Measurements from ENCODE around the gene NDRG2.

Gene NDRG2

DNA sequence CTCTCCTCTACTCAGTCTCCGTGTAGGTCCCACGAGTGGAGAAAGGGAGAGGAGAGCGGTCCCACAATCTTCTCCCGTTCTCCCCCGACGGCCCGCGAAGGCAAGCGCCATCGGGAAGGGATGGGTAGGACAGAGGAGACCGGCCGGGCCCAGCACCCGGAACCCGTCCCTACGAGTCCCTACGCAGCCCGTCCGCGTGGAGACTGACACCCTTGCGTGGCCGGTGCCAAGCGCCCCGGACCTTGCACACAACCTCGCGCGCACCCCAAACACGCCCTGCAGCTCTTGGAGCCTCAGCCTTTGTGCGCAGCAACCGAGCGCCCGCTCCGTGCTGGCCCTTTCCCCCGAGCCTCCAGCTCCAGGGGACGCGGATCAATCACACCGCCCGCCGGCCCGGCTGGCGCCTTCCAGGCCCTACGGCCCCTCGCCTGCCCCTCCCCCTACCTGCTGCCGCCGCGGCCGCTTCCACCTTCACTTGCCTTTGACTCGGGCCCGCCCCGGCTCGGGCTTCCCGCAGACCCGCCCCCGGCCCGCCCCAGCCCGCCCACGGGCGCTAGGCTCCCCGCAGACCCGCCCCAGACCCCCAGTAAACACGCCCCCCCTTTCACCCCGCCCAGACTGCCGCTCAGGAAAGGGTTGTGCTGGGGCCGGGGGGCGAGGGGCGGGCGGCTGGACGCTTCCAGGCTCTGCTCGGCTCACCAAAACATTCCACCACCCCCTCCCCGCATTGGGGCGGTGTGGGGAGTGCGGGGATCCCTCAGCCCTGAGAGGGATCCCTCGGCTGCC is at the start of gene NDRG2:
Gene NDRG2, minus strand, starts transcription at position 477 of the 786 bp plus-strand sequence. CDS start 1,746 bp downstream, outside the sequence.
- no peak for DNase-seq (ENCODE audit: low read depth, low spot score)

DNA sequence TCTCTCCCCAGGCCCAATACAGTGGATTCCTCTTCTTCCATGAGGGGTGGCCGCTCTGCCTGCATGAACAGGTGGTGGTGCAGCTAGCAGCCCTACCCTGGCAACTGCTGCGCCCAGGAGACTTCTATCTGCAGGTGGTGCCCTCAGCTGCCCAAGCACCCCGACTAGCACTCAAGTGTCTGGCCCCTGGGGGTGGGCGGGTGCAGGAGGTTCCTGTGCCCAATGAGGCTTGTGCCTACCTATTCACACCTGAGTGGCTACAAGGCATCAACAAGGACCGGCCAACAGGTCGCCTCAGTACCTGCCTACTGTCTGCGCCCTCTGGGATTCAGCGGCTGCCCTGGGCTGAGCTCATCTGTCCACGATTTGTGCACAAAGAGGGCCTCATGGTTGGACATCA is 49.1 kb upstream of the NDRG2 start:
- no peak for DNase-seq (ENCODE audit: low read depth, low spot score)

DNA sequence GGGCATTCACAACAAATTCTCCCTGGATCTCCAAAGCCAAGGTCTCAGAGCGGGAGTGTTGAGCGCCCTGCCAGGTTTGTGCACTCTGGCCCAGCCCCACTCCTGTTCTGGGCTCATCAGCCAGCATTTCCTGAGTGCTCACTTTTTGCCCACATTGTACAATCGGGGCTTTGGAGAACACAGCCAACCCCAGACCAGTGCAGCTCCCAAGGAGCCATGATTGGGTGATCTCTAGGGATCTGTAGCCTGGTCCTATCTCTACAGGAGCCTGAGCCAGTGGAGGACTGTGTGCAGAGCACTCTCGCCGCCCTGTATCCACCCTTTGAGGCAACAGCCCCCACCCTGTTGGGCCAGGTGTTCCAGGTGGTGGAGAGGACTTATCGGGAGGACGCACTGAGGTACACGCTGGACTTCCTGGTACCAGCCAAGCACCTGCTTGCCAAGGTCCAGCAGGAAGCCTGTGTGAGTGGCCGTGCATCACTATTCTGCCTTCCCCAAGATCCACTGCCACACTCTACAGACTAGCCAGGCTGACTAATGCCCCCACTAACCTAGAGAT is 48.0 kb upstream of the NDRG2 start:
- no peak for DNase-seq (ENCODE audit: low read depth, low spot score)

DNA sequence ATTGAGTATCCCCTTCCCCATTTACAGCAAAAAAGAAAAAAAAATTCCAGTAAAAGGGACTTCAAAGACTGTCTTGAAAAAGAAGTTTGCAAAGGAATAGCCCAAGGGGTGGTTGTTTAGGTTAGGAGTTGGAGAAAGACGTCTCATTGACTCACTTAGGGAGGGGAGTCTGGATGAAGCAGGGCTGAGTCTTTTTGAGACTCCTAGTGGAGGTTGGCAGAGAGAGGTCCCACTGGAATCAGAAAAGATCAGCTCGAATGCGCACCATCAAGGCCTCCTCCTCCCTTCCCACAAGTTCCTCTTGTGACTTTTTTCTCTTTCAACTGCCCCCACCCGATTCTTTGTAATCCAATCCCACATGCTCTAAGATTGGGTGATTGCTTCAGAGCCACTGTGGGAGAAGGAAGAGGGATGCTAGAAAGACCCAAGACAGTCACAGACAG is 47.2 kb upstream of the NDRG2 start:
- peak; percentile 47 for DNase-seq (ENCODE audit: low read depth, low spot score)

DNA sequence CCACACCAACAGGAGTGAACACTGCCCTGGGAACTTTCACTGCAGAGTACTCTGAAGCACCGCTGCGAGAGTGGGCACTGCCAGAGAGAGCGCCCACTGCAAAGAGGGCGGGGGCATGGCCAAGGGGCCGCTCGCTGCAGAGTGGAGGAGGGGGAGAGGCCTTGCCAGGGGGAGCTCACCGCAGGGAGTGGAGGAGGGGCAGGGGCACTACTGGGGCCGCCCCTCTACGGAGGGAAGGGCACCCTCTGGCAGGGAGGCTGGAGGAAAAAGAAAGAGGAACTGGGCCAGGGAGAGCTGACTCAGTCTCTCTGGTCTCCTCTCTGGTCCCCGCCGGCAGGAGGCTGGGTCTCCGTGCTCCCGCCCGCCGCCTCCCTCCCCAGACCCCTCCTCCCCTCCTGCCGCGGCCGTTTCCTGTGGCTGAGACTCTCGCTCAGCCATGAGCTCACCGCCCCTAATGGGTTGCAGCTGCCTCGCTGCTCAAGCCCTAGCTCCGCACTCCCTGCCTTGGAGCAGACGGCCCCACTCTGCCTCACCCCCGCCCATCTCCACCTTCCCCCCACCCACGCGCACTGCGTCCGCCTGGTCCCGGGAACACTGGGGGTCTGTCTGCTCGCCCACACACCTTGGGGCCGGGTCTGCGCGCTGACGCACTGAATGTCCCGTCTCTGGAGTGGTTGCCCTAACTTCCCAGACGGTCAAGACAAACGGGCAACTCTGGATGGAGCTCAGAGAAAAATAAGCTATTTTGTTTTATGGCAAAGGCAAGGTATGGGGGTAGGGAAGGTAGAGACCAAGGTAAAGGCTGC is 46.6 kb upstream of the NDRG2 start:
- peak; percentile 87 for DNase-seq (ENCODE audit: low read depth, low spot score)

DNA sequence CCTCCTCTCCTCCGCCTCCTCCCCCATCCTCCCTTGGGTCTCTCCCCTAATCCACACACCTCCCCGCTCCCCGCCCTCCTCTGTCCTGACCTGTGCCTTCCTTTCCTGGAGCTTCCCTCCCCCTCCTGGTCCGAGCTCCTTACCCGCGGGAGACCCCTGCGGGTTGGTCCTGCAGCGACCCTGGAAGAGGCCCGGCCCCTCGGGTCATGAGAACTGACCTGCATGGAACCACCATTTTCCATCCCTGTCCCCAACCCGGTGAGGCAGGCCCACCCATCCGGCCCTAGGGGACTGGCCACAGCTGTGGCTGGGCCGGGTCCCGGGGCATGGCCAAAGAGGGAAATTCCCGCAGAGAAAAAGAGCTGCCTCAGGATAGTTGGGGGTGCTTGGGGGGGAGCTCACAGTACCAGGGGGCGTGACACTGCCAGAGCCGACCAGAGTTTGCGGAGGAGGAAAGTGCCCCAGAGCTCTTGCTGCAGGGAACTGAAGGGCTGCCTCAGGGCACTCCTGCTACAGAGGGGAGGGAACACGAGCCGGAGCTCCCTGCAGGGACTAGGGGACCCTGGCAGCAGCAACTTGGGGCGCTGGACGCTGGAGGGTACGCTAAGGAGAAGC is 45.9 kb upstream of the NDRG2 start:
- DNase-seq (ENCODE audit: low read depth, low spot score) = peak; percentile 32

DNA sequence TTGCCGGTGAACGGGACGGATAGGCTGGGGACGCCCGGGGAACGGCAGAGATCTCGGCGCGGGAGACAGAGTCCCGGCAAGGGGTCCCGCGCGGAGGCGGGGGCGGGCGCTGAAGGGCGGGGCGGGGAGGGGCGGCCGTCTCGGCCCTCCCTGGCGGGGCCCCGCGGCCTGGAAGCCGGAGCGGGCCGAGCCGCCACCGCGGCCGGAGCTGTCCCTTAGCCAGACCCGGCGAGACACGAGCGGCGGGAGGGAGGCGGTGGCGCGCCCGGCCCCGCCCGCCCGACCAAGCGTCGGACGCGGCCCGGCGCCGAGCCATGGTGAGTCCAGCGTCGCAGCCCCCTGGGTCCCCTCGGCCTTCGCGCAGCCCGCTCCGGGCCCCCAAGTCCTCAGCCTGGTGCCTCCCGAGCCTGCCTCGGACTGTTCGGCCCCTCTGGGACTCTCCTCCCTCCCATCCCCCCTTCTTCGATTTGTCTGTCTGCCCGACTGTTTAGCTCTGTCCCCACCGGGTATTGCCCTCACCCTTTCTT is 45.3 kb upstream of the NDRG2 start, which contains the start of gene ARHGEF40:
Gene ARHGEF40, plus strand, starts transcription at position 222 of the 527 bp plus-strand sequence. Its CDS starts 93 bp downstream, at position 315.
- DNase-seq (ENCODE audit: low read depth, low spot score) = no peak

DNA sequence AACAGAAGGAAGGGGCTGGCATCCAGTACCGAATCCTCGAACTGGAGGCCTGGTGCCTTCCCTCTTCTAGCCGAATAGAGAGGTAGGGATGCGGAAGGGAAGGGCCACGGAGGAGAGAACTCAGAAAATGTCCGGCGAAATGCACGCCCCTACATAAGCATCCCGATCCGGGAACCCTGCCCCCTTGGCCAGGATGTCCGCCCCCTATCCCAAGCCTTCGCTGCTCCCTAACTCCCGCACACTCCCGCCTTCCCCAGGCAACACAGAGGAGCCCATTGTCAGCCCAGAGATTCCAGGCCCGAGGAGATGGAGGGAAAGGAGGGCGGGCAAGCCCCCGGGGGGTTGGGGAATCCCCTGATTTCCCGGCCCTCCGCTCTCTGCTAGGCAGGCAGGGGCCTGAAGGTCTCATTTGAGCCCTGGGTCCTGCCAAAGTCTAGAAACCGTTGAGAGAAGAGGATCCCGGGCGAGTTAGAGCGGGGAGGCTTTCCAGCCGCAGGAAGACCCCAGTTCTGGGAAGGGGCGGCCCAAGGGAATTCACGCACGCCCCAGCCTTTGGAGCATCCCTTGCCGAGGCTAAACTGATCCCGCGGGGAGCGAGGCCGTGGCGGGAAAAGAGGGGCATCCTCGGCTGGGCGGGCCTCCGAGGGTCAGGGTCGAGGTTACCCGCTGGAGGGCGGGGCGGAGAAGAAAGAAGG is 44.7 kb upstream of the NDRG2 start:
- peak; percentile 10 for DNase-seq (ENCODE audit: low read depth, low spot score)

DNA sequence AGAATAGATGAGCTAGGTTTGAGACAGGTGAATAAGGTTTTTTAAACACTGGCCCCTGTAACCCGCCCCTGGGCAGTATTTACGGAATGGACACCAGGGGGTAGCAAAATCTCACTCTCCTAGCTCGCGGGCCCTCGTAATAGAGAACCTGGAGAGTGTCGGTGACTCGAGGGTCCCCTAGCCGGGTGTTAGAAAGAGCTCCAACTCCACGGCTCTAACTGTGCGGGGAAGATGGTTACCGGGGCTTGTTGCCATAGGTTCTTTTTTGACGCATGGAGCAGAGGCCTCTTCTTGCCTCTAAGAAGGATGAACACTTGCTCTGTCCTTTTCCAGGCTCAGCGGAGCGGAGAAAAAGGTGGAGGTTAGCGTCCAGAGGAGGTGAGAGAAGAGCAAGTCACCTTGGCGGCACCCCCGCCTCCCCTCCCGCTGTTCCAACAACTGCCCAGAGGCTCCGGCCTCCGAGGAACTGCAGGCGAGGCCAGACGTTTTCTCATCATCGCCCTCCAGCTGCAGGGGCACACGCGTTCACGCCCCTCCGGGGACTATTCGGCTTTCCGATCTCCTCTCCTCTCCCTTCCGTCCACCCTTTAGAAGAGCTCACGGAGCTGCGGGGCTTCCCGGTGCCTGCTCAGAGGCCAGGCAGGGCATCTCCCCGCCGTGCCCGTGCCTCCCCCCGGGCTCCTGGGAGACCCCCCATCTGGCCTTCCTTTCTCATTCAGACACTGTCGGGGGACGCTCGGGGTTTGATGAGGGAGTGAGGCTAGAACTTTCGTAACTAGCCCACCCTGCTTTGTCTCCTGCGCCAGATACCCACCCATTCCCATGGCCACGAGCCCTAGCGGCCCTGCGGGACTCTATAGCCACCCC is 43.9 kb upstream of the NDRG2 start:
- peak; percentile 18 for DNase-seq (ENCODE audit: low read depth, low spot score)

DNA sequence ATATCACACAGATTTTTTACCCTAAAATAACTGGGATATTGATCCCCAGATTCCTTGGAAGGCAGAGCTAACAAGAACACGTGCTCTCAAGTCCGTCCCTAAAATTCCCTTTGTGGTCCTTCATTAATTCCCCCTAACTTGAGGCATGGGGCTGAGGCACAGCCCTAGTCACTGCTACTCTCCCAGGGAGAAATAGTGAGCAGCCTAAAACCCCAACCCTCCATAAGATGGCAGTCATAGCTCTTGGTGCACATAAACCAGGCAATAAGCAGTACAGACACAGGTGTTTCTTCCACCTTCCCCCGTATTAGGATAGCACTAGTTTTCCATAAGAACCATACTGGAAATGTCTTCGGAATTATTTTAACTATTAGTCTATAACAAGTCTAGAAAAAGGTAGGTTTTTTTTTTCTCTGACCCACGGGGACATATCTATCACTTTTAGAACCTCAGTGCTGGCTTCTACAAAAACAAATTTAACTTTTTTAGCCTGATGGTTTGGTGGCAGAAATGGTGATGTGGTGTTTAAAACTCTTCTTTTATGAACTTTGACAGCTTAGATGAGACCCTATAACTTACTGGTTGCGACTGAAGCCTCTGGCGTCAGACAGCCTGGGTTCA is 42.1 kb upstream of the NDRG2 start:
- no peak for DNase-seq (ENCODE audit: low read depth, low spot score)

DNA sequence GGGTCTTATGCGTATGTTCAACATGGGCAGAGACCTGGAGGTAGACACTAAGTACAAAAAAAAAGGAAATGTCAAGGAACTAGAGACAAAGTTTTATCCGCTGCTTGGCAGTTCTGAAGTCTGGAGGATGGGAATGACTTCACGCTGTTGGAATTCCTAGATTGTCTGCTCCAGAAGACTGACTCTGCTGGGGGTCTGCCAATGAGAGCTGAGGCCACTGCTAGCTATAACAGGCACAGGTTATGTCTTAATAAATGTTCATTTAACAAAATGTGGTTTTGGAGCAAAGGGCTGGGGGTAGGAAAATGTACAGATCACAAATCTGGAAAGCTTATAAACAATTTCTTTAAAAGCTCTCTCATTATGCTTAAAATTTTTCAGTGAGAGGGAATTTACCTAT is 38.6 kb upstream of the NDRG2 start:
- no peak for DNase-seq (ENCODE audit: low read depth, low spot score)

DNA sequence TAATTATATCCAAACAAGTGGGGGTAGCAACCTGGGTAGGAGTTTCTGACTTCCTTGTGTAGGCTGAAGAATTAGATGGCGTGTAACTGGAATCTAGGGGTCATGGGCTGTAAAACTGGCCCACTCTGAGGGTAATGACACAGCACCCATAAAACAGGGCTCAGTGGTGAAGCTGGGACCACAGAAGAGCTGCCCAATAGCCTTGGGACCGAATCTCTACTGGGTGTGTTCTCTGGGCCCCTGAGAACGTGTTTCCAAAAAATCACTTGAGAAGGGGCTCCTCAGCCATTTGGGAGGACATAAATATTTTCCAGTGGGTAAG is 36.4 kb upstream of the NDRG2 start:
- no peak for DNase-seq (ENCODE audit: low read depth, low spot score)

DNA sequence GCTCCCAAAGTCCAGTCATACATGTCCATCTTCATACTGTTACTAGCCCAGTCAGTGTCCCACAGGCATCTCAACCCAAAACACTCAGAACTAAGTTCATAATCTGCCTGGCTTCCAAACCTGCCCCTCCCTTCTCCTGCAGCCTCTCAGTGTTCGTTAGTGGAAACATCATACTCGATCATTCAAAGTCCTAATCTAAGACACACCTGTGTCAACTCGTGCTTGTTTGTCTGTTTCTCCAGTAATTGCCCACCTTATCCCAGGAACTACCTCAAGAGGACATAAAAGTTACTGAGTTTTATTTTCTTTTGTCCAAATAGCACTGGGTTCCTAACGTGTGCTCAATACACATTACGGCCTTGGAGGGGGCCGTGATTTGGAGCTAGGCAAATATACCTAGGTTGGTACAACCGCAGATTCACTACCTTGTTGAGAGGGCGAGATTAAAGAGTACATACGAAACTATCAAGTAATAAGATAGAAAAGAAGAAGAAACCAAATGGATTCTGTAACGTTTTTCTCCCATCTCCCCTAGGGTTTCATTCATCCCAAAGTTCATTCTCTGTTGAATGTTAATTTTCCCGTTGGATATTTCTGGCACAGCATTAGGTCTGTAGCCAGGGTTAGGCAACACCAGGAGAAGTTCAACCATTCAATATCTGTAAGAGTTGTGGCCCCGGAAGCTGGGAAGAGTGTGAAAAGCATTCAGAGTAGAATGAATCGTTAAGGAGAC is 35.9 kb upstream of the NDRG2 start:
- no peak for DNase-seq (ENCODE audit: low read depth, low spot score)

DNA sequence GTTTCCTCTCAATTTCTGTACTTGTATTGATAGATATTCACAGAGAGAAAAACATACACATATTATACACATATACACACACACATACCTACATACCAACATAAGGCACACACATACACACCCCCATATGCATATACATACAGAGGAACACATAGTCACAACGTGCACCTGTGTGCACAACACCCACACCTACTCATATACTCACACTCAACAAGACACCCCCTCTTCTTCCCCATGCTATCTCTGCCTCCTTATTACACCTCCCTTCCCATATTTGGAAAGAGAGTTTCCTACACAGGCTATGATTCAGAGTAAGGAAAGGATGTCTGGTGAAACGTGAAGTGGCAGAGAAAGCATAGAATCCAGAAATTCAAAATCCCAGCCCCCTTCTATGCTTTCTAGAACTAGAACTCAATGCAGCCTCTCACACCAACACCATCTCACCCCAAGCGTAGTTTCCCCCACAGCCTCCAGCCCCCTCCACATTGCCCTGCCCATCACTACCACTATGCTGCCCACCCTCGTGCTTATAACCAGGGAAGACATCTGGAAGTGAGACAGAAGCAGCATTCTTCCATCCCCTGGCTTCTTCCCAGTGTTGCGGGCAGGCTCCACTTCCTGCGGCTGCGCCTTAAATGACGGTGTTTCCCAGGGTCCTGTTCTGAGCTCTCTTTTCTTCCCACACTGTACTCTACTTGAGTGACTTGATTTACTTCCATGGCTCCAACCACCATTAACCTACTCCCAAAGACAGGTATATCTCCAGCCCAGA is 35.2 kb upstream of the NDRG2 start:
- no peak for DNase-seq (ENCODE audit: low read depth, low spot score)

DNA sequence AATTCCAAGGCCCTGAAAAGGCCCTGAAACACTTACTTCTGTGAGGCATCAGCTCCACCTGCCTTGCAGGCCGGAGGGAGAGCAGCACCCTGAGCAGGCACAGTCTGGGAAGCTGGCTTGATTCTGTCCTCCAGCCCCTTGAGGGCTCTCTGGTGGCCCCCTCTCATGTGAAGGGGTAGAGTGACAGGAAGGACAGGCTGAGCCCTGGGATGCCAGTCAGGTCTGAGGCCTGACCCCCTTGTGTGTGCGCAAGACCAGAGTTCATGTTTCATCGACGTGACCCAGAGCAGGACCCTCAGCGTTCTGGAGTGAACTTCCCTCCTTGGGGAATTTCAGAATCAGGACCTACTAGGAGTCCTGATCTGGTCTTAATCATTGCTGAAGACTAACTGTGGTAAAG is 34.0 kb upstream of the NDRG2 start:
- no peak for DNase-seq (ENCODE audit: low read depth, low spot score)

DNA sequence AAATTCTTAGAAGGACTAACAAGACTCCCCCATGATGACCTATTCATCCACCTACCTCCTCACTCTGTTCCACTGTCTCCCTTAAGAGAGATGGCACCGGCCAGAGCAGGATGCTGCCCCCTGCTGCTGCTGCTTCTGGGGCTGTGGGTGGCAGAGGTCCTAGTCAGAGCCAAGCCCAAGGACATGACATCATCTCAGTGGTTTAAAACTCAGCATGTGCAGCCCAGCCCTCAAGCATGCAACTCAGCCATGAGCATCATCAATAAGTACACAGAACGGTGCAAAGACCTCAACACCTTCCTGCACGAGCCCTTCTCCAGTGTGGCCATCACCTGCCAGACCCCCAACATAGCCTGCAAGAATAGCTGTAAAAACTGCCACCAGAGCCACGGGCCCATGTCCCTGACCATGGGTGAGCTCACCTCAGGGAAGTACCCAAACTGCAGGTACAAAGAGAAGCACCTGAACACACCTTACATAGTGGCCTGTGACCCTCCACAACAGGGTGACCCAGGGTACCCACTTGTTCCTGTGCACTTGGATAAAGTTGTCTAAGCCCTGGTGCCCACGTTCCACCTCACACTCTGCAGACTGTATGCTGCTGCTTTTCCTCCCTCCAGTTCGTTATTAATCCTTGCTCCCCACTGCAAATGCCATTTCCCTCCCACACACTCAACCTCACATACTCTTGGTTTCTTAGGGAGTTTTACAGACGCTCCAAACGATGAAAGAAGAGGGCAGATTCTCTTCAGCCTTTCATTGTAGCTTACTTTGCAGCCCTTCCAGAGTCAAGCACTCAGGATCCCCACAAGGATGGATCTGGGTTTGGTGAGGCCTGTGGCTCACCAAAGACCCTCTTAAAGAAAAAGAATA is 33.2 kb upstream of the NDRG2 start, which contains the start of gene RNASE8:
Gene RNASE8, plus strand, starts transcription at position 20 of the 873 bp plus-strand sequence. Its CDS starts 71 bp downstream, at position 91.
- no peak for DNase-seq (ENCODE audit: low read depth, low spot score)

DNA sequence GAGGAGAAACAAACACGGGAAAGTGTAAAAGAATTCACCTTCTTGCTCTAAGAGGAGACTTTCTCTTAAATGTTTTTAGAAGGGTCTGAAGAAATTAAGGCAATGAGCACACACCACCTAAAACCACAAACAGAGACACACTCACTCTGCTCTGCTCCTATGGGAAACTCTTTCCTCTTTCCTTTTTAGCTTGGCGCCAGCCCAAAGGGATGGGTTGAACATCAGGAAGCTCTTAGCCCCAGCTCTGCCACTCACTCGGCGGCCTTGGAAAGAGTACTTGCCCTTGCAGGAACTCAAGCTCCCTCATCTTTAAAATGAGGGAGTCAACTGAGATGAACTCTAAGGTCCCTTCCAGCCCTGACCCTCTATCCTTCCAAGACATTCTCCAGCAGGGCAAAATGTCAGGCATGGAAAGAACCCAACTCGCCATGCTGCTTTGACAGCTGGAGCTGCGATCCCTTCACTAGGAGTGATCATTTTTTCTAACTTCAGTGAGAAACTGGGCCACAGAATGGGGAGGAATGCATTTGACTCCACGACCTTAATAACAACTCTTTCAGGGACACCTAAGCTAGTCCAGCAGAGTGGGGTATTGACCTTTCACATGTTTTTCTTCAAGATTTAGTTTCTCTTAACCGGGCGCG is 31.8 kb upstream of the NDRG2 start:
- no peak for DNase-seq (ENCODE audit: low read depth, low spot score)
